Measurements from ENCODE around the gene NELFA. TPM values are rescaled to one million over a fixed set of nuclear protein-coding genes. Genes with fewer than 3 reads are reported as not detected.
A peak's percentile ranks its signal among the peaks of the same experiment; 100 is the strongest.

The NELFA gene
- total RNA-seq, 1 experiment from 2014 or later, result 56.1 TPM

DNA sequence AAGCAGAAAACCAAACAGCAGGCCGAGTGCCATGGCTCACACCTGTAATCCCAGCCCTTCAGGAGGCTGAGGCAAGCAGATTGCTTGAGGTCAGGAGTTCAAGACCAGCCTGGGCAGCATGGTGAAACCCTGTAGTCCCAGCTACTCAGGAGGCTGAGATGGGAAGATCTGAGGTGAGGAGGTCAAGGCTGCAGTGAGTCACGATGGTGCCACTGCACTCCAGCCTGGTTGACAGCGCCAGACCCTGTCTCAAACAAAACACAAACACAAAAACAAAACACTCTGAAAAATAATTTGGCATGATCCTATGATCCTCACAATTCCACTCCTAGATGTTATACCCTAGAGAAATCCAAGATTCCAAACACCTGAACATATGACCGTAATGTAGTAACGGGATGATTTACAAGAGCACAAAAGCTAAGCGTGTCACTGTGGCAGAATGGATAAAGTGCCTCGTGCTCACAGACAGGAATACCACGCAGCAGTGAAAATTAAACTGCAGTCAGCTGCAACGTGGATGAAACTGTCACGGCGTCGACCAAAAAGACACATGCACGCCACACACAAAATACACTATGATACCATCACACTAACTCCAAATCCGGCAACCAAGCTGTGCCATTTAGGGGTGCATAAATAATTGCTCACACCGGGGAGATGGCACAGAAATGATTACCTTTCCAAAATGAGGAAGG is 1.7 kb downstream of the NELFA start:
- ATAC-seq, result no peak
- Histone ChIP-seq H3K27ac (ENCODE audit: low read depth, low read length) (no peak overlapping the region), H3K9ac (ENCODE audit: low read length) (peak overlapping the region; percentile 96), H3K36me3 (ENCODE audit: control insufficient read depth in 1 of 2, insufficient read depth in 2 of 2, low read length in 2 of 2) (peaks cover 16 to 21% of the 10 kb centered on the region in 2 experiments), H3K9me2 (ENCODE audit: insufficient read depth) (no peaks in the 10 kb centered on the region), H2AFZ (ENCODE audit: low read depth, low read length, poor library complexity, severe bottlenecking) (no peak overlapping the region), H3K4me2 (ENCODE audit: low read length) (peak overlapping the region; percentile 88), H3K27me3 (ENCODE audit: insufficient read depth, low read length) (no peaks in the 10 kb centered on the region), H3K9me3 (ENCODE audit: control insufficient read depth in 1 of 2, insufficient read depth in 1 of 2, low read depth in 1 of 2, low read length in 2 of 2) (no peaks in the 10 kb centered on the region), H3K4me1 (ENCODE audit: control insufficient read depth in 1 of 2, insufficient read depth in 2 of 2, low read length in 2 of 2) (peaks cover 10 to 24% of the 10 kb centered on the region in 2 experiments; a peak in 3 of 4 replicates), H3K79me2 (ENCODE audit: insufficient read depth, low read length) (peaks cover 66% of the 10 kb centered on the region), H4K20me1 (ENCODE audit: insufficient read depth) (peaks cover 6% of the 10 kb centered on the region), H3K4me3 (replicated peaks in 1 of 2; ENCODE audit: low read depth in 1 of 2, low read length in 2 of 2) (peak overlapping the region; percentile 97 to 98)
- intact Hi-C loops (cut with micrococcal nuclease), result loop anchor here (5.0 kb wide), 1 partner anchor 50 kb away; the partner anchor contains the start of gene NAT8L
- no TSS peak for BruUV-seq (replicated peaks)
- DNase-seq (ENCODE audit: low read depth, low spot score), result no peak
- ChIA-PET POLR2A (no interaction called here), RAD21 (ENCODE audit: low non-redundant PET in 1 of 2, low total read pairs in 2 of 2, uncharacterized antibody in 2 of 2, unreplicated experiment in 2 of 2) (no interaction called here), CTCF (no interaction called here)
- TF ChIP-seq CTCF (IDR thresholded peaks at IDR 0.05 in 2 of 3, conservative IDR thresholded peaks at IDR 0.05 in 1 of 3; ENCODE audit: borderline replicate concordance in 1 of 3, insufficient read depth in 1 of 3, low read depth in 2 of 3, low read length in 2 of 3) (no peak), YY1 (IDR thresholded peaks at IDR 0.05; ENCODE audit: extremely low read depth, insufficient replicate concordance, low read depth, low read length) (no peak), ZNF274 (IDR thresholded peaks at IDR 0.05; ENCODE audit: low read depth, low read length) (no peak)
- TF ChIP-seq, protein P1, sequence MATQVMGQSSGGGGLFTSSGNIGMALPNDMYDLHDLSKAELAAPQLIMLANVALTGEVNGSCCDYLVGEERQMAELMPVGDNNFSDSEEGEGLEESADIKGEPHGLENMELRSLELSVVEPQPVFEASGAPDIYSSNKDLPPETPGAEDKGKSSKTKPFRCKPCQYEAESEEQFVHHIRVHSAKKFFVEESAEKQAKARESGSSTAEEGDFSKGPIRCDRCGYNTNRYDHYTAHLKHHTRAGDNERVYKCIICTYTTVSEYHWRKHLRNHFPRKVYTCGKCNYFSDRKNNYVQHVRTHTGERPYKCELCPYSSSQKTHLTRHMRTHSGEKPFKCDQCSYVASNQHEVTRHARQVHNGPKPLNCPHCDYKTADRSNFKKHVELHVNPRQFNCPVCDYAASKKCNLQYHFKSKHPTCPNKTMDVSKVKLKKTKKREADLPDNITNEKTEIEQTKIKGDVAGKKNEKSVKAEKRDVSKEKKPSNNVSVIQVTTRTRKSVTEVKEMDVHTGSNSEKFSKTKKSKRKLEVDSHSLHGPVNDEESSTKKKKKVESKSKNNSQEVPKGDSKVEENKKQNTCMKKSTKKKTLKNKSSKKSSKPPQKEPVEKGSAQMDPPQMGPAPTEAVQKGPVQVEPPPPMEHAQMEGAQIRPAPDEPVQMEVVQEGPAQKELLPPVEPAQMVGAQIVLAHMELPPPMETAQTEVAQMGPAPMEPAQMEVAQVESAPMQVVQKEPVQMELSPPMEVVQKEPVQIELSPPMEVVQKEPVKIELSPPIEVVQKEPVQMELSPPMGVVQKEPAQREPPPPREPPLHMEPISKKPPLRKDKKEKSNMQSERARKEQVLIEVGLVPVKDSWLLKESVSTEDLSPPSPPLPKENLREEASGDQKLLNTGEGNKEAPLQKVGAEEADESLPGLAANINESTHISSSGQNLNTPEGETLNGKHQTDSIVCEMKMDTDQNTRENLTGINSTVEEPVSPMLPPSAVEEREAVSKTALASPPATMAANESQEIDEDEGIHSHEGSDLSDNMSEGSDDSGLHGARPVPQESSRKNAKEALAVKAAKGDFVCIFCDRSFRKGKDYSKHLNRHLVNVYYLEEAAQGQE (IDR thresholded peaks at IDR 0.05; ENCODE audit: low read depth), result no peak

Data from HCT116 (cell line).